A549 (cell line): Measurements from ENCODE around the gene CCR9. TPM values are rescaled to one million over a fixed set of nuclear protein-coding genes. Genes with fewer than 3 reads are reported as not detected.

Experiments
- ATAC-seq, 2 experiments: fragments of 200-7000 bp in 1 of 2; fragments of >200 bp in 1 of 2; cut with Nextera tagmentation in 1 of 2; cut with Tn5 transposase in 1 of 2; 3 replicates each; pipeline versions ENCODE4 v1.8.0 to v1.9.1; 2018 to 2020; ENCODE audit warnings: mild to moderate bottlenecking in 1 of 2, moderate library complexity in 1 of 2
- CTCF ChIA-PET: fragments of 300-600 bp; sonication (Branson Sonifier 250); formaldehyde crosslinking; extraction: SDS; loops from one replicate; lab custom pipeline; 2021; ENCODE audit warnings: antibody characterized with exemption, inconsistent platforms; lab: Yijun Ruan, JAX
- POLR2A ChIA-PET: fragments of 350-600 bp; formaldehyde crosslinking; extraction: SDS; loops from one replicate; lab custom pipeline; 2021; ENCODE audit warnings: antibody characterized with exemption, inconsistent platforms; lab: Yijun Ruan, JAX
- DNase-seq, 2 experiments: peaks; one replicate each; pipeline versions ENCODE4 v3.0.0 to v3.0.0-alpha.2; 2011 to 2016; ENCODE audit warnings: low read depth in 1 of 2, low spot score in 1 of 2
- FAIRE-seq: peaks from 2 replicates; lab custom pipeline; 2011; peaks lifted over from hg19 to GRCh38; lab: Jason Lieb, UNC
- H3K27ac ChIP-seq, 2 experiments: fragments of >200 bp; sonication (Bioruptor Twin); formaldehyde crosslinking; 3 replicates each; pipeline ENCODE4 v1.5.1; 2016 to 2017
- H3K4me1 ChIP-seq: fragments of >200 bp; sonication (Bioruptor Twin); formaldehyde crosslinking; 3 replicates; pipeline ENCODE4 v1.6.1; 2016
- H3K4me2 ChIP-seq: fragments of >200 bp; sonication (Bioruptor Twin); formaldehyde crosslinking; 3 replicates; pipeline ENCODE4 v1.6.1; 2016
- H3K4me3 ChIP-seq: fragments of >200 bp; sonication (Bioruptor Twin); formaldehyde crosslinking; 3 replicates; pipeline ENCODE4 v1.5.1; 2016
- H3K9me3 ChIP-seq: fragments of >200 bp; sonication (Bioruptor Twin); formaldehyde crosslinking; 3 replicates; pipeline ENCODE4 v1.6.1; 2016
- BHLHE40 ChIP-seq: IDR thresholded peaks from 2 replicates; pipeline ENCODE4 v1.6.1; 2012; ENCODE audit warnings: low read depth, low read length, inconsistent platforms
- CBX2 ChIP-seq: fragments of 200-600 bp; sonication (generic); IDR thresholded peaks from 2 replicates; pipeline ENCODE4 v1.6.1; 2016; ENCODE audit warnings: low read depth, mild to moderate bottlenecking, borderline replicate concordance
- CBX8 ChIP-seq: fragments of 200-600 bp; sonication (generic); IDR thresholded peaks from 2 replicates; pipeline ENCODE4 v1.6.1; 2016
- CHD2 ChIP-seq: fragments of 150-350 bp; IDR thresholded peaks from 2 replicates; pipeline ENCODE4 v1.6.1; 2014; ENCODE audit warnings: low read length; ENCODE audit not compliant: partially characterized antibody
- CHD4 ChIP-seq: fragments of 200-600 bp; sonication (generic); IDR thresholded peaks from 2 replicates; pipeline ENCODE4 v1.6.1; 2016; ENCODE audit warnings: antibody characterized with exemption, mild to moderate bottlenecking, borderline replicate concordance
- GATA3 ChIP-seq: IDR thresholded peaks from 2 replicates; pipeline ENCODE4 v1.6.1; 2012; ENCODE audit warnings: borderline replicate concordance
- HES2 ChIP-seq: fragments of >200 bp; sonication (Bioruptor Twin); formaldehyde crosslinking; IDR thresholded peaks from 2 replicates; pipeline ENCODE4 v1.6.1; 2016
- HOXA7 ChIP-seq: fragments of 250-450 bp; sonication (Bioruptor Pico); IDR thresholded peaks from 2 replicates; pipeline ENCODE4 v1.5.0; 2020; ENCODE audit warnings: mild to moderate bottlenecking, moderate library complexity
- HOXB13 ChIP-seq: fragments of 250-450 bp; sonication (Bioruptor Pico); IDR thresholded peaks from 2 replicates; pipeline ENCODE4 v1.5.0; 2020; ENCODE audit warnings: low read depth, mild to moderate bottlenecking, moderate library complexity
- MYC ChIP-seq: IDR thresholded peaks from 2 replicates; pipeline ENCODE4 v1.6.1; 2012; ENCODE audit warnings: mild to moderate bottlenecking, inconsistent platforms, low read length, improper control_type of control experiment, borderline replicate concordance
- NFE2L2 ChIP-seq: fragments of 150-350 bp; conservative IDR thresholded peaks from 2 replicates; pipeline ENCODE4 v1.6.1; 2014; ENCODE audit warnings: low read length
- RCOR1 ChIP-seq: fragments of 150-350 bp; IDR thresholded peaks from 2 replicates; pipeline ENCODE4 v1.6.1; 2014; ENCODE audit warnings: antibody characterized with exemption, low read length, low read depth
- SREBF2 ChIP-seq: fragments of 450-650 bp; IDR thresholded peaks from 2 replicates; pipeline ENCODE4 v1.6.1; 2014; ENCODE audit warnings: mild to moderate bottlenecking, moderate library complexity
- TP53 ChIP-seq: fragments of 250-450 bp; sonication (Bioruptor Pico); IDR thresholded peaks from 2 replicates; pipeline ENCODE4 v1.5.0; 2021; ENCODE audit warnings: mild to moderate bottlenecking, moderate library complexity
- ZC3H11A ChIP-seq: fragments of 450-650 bp; IDR thresholded peaks from 2 replicates; pipeline ENCODE4 v1.6.1; 2014; ENCODE audit warnings: antibody characterized with exemption, mild to moderate bottlenecking
- WGBS: methylation state at CpG from one replicate; pipeline ENCODE4 v1.1.6; 2017; ENCODE audit errors: missing lambda C conversion rate; 5-methylcytosine and 5-hydroxymethylcytosine counted together
- polyA plus RNA-seq, 4 experiments: library from polyadenylated mRNA; depleted of rRNA in 3 of 4; stranded (reverse); fragments of >200 nt; fragmentation: RNase III in 1 of 4; extraction: RNeasy Plus Mini Kit Qiagen cat#74134 plus additional on column Dnase treatment in 1 of 4; gene quantifications; 2 replicates in 3 of 4; 3 replicates in 1 of 4; pipeline ENCODE4 v1.2.3, GENCODE V29; 2011 to 2017
- TF ChIP-seq, protein P1 (sequence below): IDR thresholded peaks from 2 replicates; pipeline ENCODE4 v1.6.1; 2012; ENCODE audit warnings: low read depth, borderline replicate concordance
- TF ChIP-seq, protein P2 (sequence below): fragments of 450-650 bp; IDR thresholded peaks from 2 replicates; pipeline ENCODE4 v1.6.1; 2014; ENCODE audit warnings: antibody characterized with exemption

The CCR9 gene
- polyA plus RNA-seq, 2 of the 4 experiments (the other 2 are of a cell fraction), result not detected

DNA sequence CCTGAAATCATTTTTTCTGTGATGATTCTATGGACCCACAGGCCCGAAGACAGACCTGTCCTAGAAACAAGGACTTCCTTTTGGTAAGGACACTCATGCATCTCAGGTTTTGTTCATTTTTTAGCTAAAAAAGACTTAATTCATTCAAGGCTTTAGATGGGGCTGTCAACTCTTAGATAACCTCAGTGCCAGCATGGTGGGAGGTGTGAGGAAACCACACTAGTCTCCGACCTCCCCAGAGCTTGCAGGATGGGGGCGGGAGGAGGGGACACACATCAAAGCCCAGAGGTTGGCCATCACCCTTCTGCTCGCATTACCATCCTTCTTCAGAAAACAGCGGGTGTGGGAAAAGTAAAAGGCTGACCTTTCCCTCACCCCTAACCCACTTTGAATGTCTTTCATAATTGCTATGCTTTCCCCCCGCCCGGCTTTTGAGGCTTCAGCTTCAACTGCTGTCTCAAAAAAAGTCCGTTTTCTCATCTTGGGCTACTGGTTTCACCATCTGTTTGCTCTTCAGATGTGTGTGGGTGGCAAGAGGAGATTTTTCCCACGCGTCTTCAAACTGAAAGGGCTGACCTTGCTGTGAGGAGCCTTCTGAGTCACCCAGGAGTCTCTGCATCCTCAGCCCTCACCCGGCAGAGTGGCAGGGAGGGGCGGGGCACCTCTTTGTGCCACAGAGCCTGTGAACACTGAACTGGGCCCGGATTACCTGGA is 29.3 kb downstream of the CCR9 start:
- no peak overlapping the region for H3K4me2 ChIP-seq
- no peaks in the 10 kb centered on the region for H3K9me3 ChIP-seq
- H3K27ac ChIP-seq, result no peak overlapping the region
- CTCF ChIA-PET, result interaction anchor here (1.1 kb wide), 1 partner anchor 23 kb away, joined by 4 read pairs; no protein-coding TSS in a partner anchor
- TF ChIP-seq CBX2, result no peak
- TF ChIP-seq ZC3H11A, result no peak
- TF ChIP-seq CBX8, result no peak
- no peak for TF ChIP-seq MYC
- TF ChIP-seq, all 56 proteins: peak for 0
- DNase-seq (peak; percentile 16 to 44), FAIRE-seq (no peak), ATAC-seq (peak; percentile 61 to 64; a peak in 4 of 6 replicates)
- WGBS, result 66% methylated on average over 11 of the region's 13 CpGs
- H3K4me3 ChIP-seq, result no peak overlapping the region
- no peaks in the 10 kb centered on the region; the same call in 2 of the 3 replicates for H3K4me1 ChIP-seq
- POLR2A ChIA-PET, result no interaction called here

- no peak for DNase-seq
- Histone ChIP-seq H3K4me2 (no peak overlapping the region), H3K4me3 (no peak overlapping the region), H3K9me3 (no peaks in the 10 kb centered on the region), H3K27ac (no peak overlapping the region), H3K4me1 (no peaks in the 10 kb centered on the region; the same call in 2 of the 3 replicates)
- 84% methylated on average over 6 of the region's 6 CpGs for WGBS
- FAIRE-seq, result no peak
- ChIA-PET POLR2A (no interaction called here), CTCF (no interaction called here)
- no peak for TF ChIP-seq GATA3
- TF ChIP-seq HES2, result no peak
- no peak for TF ChIP-seq NFE2L2
- TF ChIP-seq BHLHE40, result no peak
- no peak for ATAC-seq
Measured at GRCh38 chr3:45917146-45917898, 31.0 kb downstream of the CCR9 start.

DNA sequence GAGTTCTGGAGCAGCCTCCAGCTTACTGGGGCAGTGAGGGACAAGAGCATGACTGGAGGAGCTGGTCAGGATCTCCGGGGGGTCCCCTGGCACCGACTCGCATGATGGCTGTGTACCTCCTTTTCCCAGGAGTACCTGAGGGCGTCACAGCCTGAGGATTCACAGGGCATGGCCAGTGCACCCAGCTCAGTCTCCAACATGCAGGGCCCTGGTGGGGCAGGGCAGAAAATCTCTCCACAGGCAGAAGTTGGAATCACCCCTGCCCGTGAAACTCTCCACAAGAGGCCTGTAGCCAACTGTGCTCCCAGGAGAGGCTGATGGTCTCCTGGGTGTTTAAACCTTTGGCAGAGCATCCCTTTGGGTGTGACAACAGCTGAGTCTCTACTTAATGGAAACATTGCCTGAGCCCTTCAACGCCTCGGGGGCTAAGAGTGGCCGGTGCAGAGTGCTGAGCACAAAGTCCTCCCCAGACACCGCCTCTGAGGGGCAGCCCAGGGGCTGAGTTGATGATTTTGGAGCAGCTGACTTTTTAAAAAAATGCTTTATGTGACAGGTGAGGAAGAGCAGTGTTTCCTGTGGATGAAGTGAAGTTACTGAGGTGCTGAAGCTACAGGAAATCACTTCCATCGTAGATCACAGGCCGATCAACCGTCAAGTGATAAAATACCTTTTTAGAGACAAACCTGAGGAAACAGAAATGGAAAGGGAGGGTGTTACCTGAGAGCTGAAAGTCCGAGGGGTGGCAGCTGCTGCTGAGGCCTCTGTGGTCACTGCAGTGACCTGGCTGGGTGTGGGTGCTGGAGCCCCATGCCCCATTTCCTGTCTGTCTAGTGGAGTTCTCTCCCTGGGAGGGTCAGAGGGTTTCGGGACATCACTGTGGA is 35.1 kb downstream of the CCR9 start:
- POLR2A ChIA-PET, result no interaction called here
- H3K9me3 ChIP-seq, result no peaks in the 10 kb centered on the region
- H3K4me3 ChIP-seq, result no peak overlapping the region
- FAIRE-seq (no peak), DNase-seq (no peak)
- no peak overlapping the region for H3K27ac ChIP-seq
- no peak overlapping the region for H3K4me2 ChIP-seq
- H3K4me1 ChIP-seq, result no peaks in the 10 kb centered on the region
- WGBS, result 83% methylated on average over 8 of the region's 14 CpGs
- no peak for TF ChIP-seq CHD2
- no peak for TF ChIP-seq HOXB13
- TF ChIP-seq CBX2, result no peak
- TF ChIP-seq HOXA7 (CRISPR knock-in tag), result no peak
- TF ChIP-seq ZC3H11A, result no peak
- TF ChIP-seq, protein P1, sequence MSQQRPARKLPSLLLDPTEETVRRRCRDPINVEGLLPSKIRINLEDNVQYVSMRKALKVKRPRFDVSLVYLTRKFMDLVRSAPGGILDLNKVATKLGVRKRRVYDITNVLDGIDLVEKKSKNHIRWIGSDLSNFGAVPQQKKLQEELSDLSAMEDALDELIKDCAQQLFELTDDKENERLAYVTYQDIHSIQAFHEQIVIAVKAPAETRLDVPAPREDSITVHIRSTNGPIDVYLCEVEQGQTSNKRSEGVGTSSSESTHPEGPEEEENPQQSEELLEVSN, result no peak
- no peak for TF ChIP-seq SREBF2
- TF ChIP-seq BHLHE40, result no peak
- TF ChIP-seq RCOR1, result no peak
- no peak for TF ChIP-seq CHD4
- no peak for TF ChIP-seq TP53 (CRISPR knock-in tag)
- TF ChIP-seq, protein P2, sequence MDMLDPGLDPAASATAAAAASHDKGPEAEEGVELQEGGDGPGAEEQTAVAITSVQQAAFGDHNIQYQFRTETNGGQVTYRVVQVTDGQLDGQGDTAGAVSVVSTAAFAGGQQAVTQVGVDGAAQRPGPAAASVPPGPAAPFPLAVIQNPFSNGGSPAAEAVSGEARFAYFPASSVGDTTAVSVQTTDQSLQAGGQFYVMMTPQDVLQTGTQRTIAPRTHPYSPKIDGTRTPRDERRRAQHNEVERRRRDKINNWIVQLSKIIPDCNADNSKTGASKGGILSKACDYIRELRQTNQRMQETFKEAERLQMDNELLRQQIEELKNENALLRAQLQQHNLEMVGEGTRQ, result no peak
- TF ChIP-seq, all 56 proteins: peak for 0
- CTCF ChIA-PET, result interaction anchor here (0.9 to 2.1 kb wide), 6 partner anchors 9 to 160 kb away, joined by 3 to 7 read pairs (median 4); no protein-coding TSS in a partner anchor
- ATAC-seq, result no peak
